Neuron (in vitro differentiated cells): Measurements from ENCODE around the gene PLEKHA4.
A peak's percentile ranks its signal among the peaks of the same experiment; 100 is the strongest.
"Not testable (repeated sequence)": the region's sequence is repeated elsewhere in the genome, so short reads cannot be mapped to it uniquely, and the experiment has no call there.

ENCODE experiments used
- H2AFZ ChIP-seq: one replicate; pipeline ENCODE4 v1.6.1; 2013; ENCODE audit warnings: low read depth, mild to moderate bottlenecking, inconsistent platforms, low read length, moderate library complexity
- H3K27me3 ChIP-seq: one replicate; pipeline ENCODE4 v1.6.1; 2013; ENCODE audit warnings: low read length; ENCODE audit not compliant: insufficient read depth
- H3K36me3 ChIP-seq: one replicate; pipeline ENCODE4 v1.6.1; 2013; ENCODE audit warnings: low read length; ENCODE audit not compliant: insufficient read depth
- H3K4me1 ChIP-seq: one replicate; pipeline ENCODE4 v1.6.1; 2013; ENCODE audit warnings: low read length; ENCODE audit not compliant: insufficient read depth
- H3K4me3 ChIP-seq: 2 replicates; pipeline ENCODE4 v1.5.1; 2013; ENCODE audit warnings: mild to moderate bottlenecking, low read length, moderate library complexity
- H3K9me3 ChIP-seq: one replicate; pipeline ENCODE4 v1.6.1; 2013; ENCODE audit warnings: low read length

PLEKHA4 gene

DNA sequence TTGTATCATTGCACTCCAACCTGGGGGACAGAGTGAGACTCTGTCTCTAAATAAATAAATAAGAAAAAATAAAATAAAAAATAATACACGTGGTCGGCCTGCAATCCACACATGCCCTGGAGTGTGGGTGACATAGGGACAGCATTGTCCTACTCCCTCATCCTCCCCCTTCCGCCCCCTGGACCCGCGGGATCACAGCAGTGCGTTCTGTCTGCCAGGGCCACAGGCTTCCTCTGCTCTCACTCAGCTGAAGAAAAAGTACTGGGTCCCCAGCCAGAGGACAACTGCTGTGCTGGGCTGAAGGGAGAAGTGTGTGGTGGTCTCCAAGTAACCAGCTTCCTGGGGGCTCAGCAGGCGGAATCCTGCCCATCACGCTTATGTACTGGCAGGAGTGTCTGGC lies 63.9 kb downstream of the PLEKHA4 start:
- Histone ChIP-seq H2AFZ (no peak overlapping the region), H3K4me1 (no peaks in the 10 kb centered on the region)

GRCh38 chr19:48802623-48803022 lies 65.8 kb downstream of the PLEKHA4 start:
- Histone ChIP-seq H3K4me3 (no peak overlapping the region), H2AFZ (no peak overlapping the region), H3K4me1 (peaks cover 6% of the 10 kb centered on the region), H3K9me3 (peaks cover 2% of the 10 kb centered on the region), H3K27me3 (no peaks in the 10 kb centered on the region), H3K36me3 (no peaks in the 10 kb centered on the region)

More for the DNA sequence above, 63.9 kb downstream of the PLEKHA4 start:
- Histone ChIP-seq H3K9me3 (no peaks in the 10 kb centered on the region), H3K36me3 (no peaks in the 10 kb centered on the region), H3K27me3 (no peaks in the 10 kb centered on the region), H3K4me3 (no peak overlapping the region)

DNA sequence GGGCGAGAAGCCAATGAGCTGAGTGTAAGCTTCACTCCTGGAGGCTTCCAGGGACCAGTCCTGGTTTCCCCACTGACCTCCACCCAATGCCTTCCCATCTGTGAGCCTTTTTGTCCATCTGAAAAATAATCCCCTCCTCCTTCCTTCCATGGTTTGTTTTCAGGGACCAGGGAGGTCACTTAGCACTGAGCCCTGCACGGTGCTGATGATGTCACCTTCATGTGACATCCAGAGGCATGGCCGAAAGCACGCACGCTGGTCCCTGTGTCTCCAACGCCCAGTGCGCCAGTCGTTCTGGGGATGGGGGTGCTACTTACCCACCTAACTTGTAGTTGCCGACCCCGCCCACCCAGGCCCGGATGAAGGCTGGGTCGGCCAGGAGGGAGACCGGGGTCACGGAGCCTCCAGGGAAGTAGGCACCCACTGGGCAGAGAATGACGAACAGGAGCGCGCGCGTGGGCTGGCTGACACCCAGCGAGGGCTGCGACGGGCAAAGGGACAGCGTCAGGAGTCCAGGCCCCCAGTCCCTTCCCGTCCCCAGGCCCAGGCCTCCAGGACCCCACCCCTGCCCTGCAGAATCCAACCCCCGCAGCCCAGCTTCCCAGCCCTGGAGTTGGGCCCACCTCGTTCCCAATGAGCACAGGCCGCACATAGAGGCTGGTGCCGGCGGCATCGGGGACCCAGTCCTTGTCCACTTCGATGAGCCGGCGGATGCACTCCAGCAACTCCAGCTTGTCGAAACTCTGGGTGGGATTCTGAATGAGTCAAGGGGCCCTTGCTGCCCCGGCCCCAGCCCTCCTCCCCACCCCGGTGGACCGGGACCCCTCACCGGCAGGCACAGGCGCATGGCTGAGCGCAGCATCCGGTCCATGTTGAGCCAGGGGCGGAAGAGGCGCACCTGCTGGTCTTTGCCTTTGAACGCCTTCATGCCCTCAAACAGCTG lies 68.8 kb downstream of the PLEKHA4 start:
- Histone ChIP-seq H2AFZ (no peak overlapping the region), H3K36me3 (no peaks in the 10 kb centered on the region), H3K27me3 (no peaks in the 10 kb centered on the region), H3K4me3 (no peak overlapping the region), H3K4me1 (peaks cover 6% of the 10 kb centered on the region), H3K9me3 (peaks cover 2% of the 10 kb centered on the region)

- no peak overlapping the region for H2AFZ ChIP-seq
- H3K9me3 ChIP-seq = peaks cover 2% of the 10 kb centered on the region
- no peak overlapping the region for H3K4me3 ChIP-seq
- no peaks in the 10 kb centered on the region for H3K27me3 ChIP-seq
- H3K4me1 ChIP-seq = peaks cover 6% of the 10 kb centered on the region
- H3K36me3 ChIP-seq = no peaks in the 10 kb centered on the region
Measured at GRCh38 chr19:48798937-48799336, 69.5 kb downstream of the PLEKHA4 start.

DNA sequence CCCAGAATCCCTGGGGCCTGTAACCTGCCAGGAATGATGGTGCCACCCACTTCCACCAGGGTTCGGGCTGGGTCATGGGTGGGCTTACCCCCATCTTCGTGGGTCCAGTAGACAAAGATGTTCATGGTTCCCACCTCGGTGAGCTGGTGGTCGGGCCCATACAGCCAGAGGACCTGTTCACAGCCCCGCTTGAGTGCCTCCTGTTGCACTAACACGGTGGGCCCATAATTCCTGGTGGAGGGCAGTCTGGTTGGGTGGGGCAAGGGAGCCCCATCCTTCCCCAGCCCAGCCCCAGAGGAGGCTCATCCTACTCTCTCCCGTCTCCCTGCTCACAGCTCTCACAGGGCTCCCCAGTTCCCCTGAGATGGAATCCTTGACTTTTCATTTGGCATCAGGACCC lies 71.3 kb downstream of the PLEKHA4 start:
- peaks cover 2% of the 10 kb centered on the region for H3K9me3 ChIP-seq
- H3K4me3 ChIP-seq = no peak overlapping the region
- no peak overlapping the region for H2AFZ ChIP-seq
- H3K36me3 ChIP-seq = no peaks in the 10 kb centered on the region
- no peaks in the 10 kb centered on the region for H3K27me3 ChIP-seq
- H3K4me1 ChIP-seq = peaks cover 6% of the 10 kb centered on the region

DNA sequence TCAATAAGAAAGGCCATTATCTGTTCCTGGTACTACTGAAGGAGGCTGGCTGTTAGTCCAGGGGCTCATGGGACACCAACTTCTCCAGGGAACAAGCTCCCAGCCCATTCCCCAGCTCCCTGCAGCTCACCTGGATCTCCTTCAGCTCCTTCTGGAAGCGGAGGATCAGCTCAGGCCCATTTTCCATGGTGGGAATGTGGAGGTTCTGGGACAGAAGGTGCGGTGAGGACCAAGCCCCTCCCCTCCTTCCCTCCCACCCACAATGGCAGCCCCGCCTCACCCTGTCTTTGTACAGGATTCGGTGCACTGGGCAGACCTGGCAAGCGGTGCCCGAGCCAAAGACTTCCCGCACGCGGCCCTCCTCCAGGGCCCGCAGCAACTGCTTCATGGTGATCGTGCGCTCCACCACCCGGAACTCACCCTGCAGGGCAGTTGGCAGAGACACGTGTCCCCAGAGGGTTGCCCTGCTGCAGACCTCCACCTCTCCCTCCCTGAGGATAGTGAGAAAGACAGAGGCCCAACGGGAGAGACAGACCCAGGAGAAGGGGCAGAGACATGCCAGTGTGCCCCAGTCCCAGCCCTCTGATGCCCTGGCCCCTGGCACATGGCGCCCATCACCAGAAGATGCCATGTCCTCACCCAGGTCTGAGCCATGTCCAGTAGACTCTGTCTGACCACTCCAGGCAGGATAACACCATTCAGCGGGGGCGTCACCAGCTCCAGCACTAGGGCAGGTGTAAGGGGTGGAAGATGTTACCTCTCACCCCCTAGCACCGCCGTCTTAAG lies 71.9 kb downstream of the PLEKHA4 start:
- no peaks in the 10 kb centered on the region for H3K27me3 ChIP-seq
- H2AFZ ChIP-seq = no peak overlapping the region
- no peak overlapping the region for H3K4me3 ChIP-seq
- H3K36me3 ChIP-seq = no peaks in the 10 kb centered on the region
- H3K4me1 ChIP-seq = peaks cover 6% of the 10 kb centered on the region
- peaks cover 2% of the 10 kb centered on the region for H3K9me3 ChIP-seq

GRCh38 chr19:48795685-48796070 lies 72.7 kb downstream of the PLEKHA4 start:
- H3K27me3 ChIP-seq = no peaks in the 10 kb centered on the region
- H3K36me3 ChIP-seq = no peaks in the 10 kb centered on the region
- H3K4me3 ChIP-seq = no peak overlapping the region
- no peak overlapping the region for H2AFZ ChIP-seq
- H3K4me1 ChIP-seq = peaks cover 6% of the 10 kb centered on the region
- H3K9me3 ChIP-seq = peaks cover 2% of the 10 kb centered on the region

DNA sequence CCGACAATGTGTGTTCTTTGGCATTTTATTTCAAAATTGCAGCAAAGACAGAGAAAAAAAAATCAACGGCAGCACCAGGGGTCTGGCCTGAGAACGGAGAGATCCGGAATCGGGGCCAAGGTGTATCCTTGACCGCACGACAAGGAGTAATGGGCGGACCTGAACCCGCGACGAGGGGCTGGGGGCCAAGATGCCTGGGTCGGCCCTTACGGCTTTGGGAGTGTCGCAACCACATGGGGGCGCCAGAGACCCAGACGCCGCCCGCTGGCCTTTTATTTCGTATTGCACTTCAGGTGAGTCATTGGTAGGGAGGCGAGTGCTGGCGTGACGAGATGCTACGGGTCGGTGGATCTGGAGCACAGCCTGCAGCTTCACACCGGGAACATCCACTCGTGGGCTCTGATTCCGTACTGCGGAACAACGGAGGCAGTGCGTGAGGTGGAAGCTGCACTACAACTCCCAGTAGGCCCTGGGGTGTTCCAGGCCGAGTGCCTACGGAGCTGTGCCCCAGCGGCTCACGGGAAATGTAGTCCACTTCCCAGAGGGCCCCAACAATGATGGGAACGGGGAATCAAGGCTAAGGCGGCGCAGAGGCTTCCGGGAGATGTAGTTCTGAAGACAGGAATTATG lies 73.2 kb downstream of the PLEKHA4 start:
- Histone ChIP-seq H2AFZ (peak overlapping the region; percentile 15), H3K4me1 (peaks cover 6% of the 10 kb centered on the region), H3K9me3 (peaks cover 2% of the 10 kb centered on the region), H3K36me3 (no peaks in the 10 kb centered on the region), H3K27me3 (no peaks in the 10 kb centered on the region), H3K4me3 (peak overlapping the region; percentile 77)

- H3K9me3 ChIP-seq = peaks cover under 1% of the 10 kb centered on the region
- peaks cover 4% of the 10 kb centered on the region for H3K4me1 ChIP-seq
- no peaks in the 10 kb centered on the region for H3K36me3 ChIP-seq
- no peak overlapping the region for H3K4me3 ChIP-seq
- H2AFZ ChIP-seq = no peak overlapping the region
- no peaks in the 10 kb centered on the region for H3K27me3 ChIP-seq
Measured at GRCh38 chr19:48794291-48794690, 74.1 kb downstream of the PLEKHA4 start.

DNA sequence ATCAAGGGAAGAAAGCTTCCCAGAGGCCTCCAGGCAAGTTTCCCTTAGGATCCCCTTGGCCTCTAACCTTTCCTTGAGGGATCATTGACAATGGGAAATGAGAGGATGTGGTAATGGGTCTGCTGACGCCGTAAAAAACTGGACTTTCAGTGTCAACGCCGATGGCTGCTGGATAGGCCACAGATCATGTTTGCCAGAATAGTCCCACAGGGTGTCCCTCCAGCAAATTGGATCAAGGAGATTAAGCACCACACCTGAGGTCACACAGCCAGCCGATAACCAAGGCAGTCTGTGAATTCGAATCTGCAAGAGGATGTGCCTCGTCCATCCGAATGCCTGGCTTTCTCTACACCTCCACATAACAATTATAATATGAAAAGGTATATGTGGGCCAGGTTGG lies 75.1 kb downstream of the PLEKHA4 start:
- H3K27me3 ChIP-seq = no peaks in the 10 kb centered on the region
- no peaks in the 10 kb centered on the region for H3K4me1 ChIP-seq
- H3K4me3 ChIP-seq = no peak overlapping the region
- no peaks in the 10 kb centered on the region for H3K36me3 ChIP-seq
- no peaks in the 10 kb centered on the region for H3K9me3 ChIP-seq
- no peak overlapping the region for H2AFZ ChIP-seq

GRCh38 chr19:48787331-48787730 lies 81.1 kb downstream of the PLEKHA4 start:
- H3K27me3 ChIP-seq, H3K36me3 ChIP-seq, H3K4me1 ChIP-seq, H3K9me3 ChIP-seq, H2AFZ ChIP-seq, H3K4me3 ChIP-seq: not testable (repeated sequence)
